GM23248 (cell line): ENCODE measurements around the gene TP53TG5. TPM values are rescaled to one million over a fixed set of nuclear protein-coding genes. Genes with fewer than 3 reads are reported as not detected.

Experiments
- DNase-seq: peaks from one replicate; pipeline ENCODE4 v3.0.0-alpha.2; 2015
- H2AFZ ChIP-seq: fragments of 200-600 bp; sonication (generic); 2 replicates; pipeline ENCODE4 v1.6.1; 2016; ENCODE audit warnings: antibody characterized with exemption
- H3F3A ChIP-seq: fragments of 200-600 bp; sonication (generic); 2 replicates; pipeline ENCODE4 v1.6.1; 2016; ENCODE audit warnings: mild to moderate bottlenecking, antibody characterized with exemption, mixed run types; ENCODE audit not compliant: insufficient read depth
- H3K27ac ChIP-seq: fragments of 200-600 bp; sonication (generic); 2 replicates; pipeline ENCODE4 v1.5.1; 2016; ENCODE audit warnings: mild to moderate bottlenecking
- H3K27me3 ChIP-seq: fragments of 200-600 bp; sonication (generic); replicated peaks from 2 replicates; pipeline ENCODE4 v1.6.1; 2016; ENCODE audit warnings: mild to moderate bottlenecking; ENCODE audit not compliant: insufficient read depth
- H3K36me3 ChIP-seq: fragments of 200-600 bp; sonication (generic); 2 replicates; pipeline ENCODE4 v1.6.1; 2016; ENCODE audit warnings: low read depth, mild to moderate bottlenecking
- H3K4me1 ChIP-seq: fragments of 200-600 bp; sonication (generic); 2 replicates; pipeline ENCODE4 v1.6.1; 2016; ENCODE audit warnings: mild to moderate bottlenecking; ENCODE audit not compliant: insufficient read depth
- H3K4me2 ChIP-seq: fragments of 200-600 bp; sonication (generic); one replicate; pipeline ENCODE4 v1.6.1; 2016; ENCODE audit warnings: mild to moderate bottlenecking; ENCODE audit not compliant: unreplicated experiment
- H3K4me3 ChIP-seq: fragments of 200-600 bp; sonication (generic); 2 replicates; pipeline ENCODE4 v1.5.1; 2016; ENCODE audit warnings: mild to moderate bottlenecking
- H3K79me2 ChIP-seq: fragments of 200-600 bp; sonication (generic); 2 replicates; pipeline ENCODE4 v1.6.1; 2016; ENCODE audit warnings: mild to moderate bottlenecking; ENCODE audit not compliant: insufficient read depth
- H3K9ac ChIP-seq: fragments of 200-600 bp; sonication (generic); 2 replicates; pipeline ENCODE4 v1.6.1; 2016; ENCODE audit warnings: mild to moderate bottlenecking
- H3K9me2 ChIP-seq: fragments of 200-600 bp; sonication (generic); 2 replicates; pipeline ENCODE4 v1.6.1; 2016; ENCODE audit warnings: mixed run types, mild to moderate bottlenecking, moderate library complexity; ENCODE audit not compliant: insufficient read depth
- H3K9me3 ChIP-seq: fragments of 200-600 bp; sonication (generic); one replicate; pipeline ENCODE4 v1.6.1; 2017; ENCODE audit warnings: low read depth
- H4K20me1 ChIP-seq: fragments of 200-600 bp; sonication (generic); 2 replicates; pipeline ENCODE4 v1.6.0; 2016; ENCODE audit not compliant: insufficient read depth
- EZH2 ChIP-seq: fragments of 200-600 bp; sonication (generic); IDR thresholded peaks from 2 replicates; pipeline ENCODE4 v1.6.1; 2018; ENCODE audit warnings: antibody characterized with exemption, mild to moderate bottlenecking; ENCODE audit not compliant: insufficient read depth, poor library complexity, severe bottlenecking
- EZH2phosphoT487 ChIP-seq: fragments of 200-600 bp; sonication (generic); IDR thresholded peaks from 2 replicates; pipeline ENCODE4 v1.6.1; 2018; ENCODE audit warnings: antibody characterized with exemption, moderate library complexity, mild to moderate bottlenecking, low read depth; ENCODE audit not compliant: insufficient read depth
- WGBS, 2 experiments: methylation state at CpG; one replicate each; pipeline ENCODE4 v1.1.6; 2015 to 2017; ENCODE audit warnings: low lambda C conversion rate in 2 of 2, low coverage in 1 of 2; ENCODE audit errors: missing lambda C conversion rate in 2 of 2; 5-methylcytosine and 5-hydroxymethylcytosine counted together
- in situ Hi-C: fragments of 300-500 bp; cut with MboI; formaldehyde crosslinking; loops from 2 replicates; pipeline ENCODE4 v1.15.0; 2020
- polyA plus RNA-seq: library from polyadenylated mRNA; unstranded; fragments of >200 nt; fragmentation: Nextera tagmentation; extraction: Ambion mirVana; gene quantifications from 2 replicates; pipeline ENCODE4 v1.2.1, GENCODE V29; 2016
- total RNA-seq: library from RNA; depleted of rRNA; stranded (reverse); fragments of >200 nt; shearing (Covaris generic); gene quantifications from 2 replicates; pipeline ENCODE4 v1.2.3, GENCODE V29; 2014

TP53TG5 gene
- total and polyA plus RNA-seq, 2 experiments from 2014 or later = 0.55 TPM; not detected in 1

DNA sequence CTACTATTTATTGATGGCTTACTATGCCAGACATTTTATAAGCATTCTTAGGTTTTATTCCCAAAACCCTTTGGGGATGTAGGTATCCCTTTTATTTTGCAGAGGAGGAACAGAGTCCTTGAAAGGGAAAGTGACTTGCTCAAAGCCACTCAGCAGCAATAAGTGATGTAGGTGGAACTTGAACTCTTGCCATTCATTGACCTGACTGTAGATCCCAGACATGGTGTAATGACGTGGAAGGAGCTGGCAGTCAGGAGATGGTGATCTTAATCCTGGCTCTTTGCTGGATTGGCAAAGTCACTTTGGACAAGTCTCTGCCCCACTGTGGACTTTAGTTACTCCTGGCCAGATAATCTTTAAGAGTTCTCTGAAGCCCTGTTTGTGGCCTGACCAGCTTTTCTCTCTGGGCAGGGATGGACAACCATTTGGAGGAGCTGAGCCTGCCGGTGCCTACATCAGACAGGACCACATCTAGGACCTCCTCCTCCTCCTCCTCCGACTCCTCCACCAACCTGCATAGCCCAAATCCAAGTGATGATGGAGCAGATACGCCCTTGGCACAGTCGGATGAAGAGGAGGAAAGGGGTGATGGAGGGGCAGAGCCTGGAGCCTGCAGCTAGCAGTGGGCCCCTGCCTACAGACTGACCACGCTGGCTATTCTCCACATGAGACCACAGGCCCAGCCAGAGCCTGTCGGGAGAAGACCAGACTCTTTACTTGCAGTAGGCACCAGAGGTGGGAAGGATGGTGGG lies 31.6 kb upstream of the TP53TG5 start:
- no peaks in the 10 kb centered on the region for H3F3A ChIP-seq
- H3K9me3 ChIP-seq = no peaks in the 10 kb centered on the region
- no peaks in the 10 kb centered on the region for H3K36me3 ChIP-seq
- DNase-seq = no peak
- no peak overlapping the region for H3K27ac ChIP-seq
- H3K27me3 ChIP-seq = no peaks in the 10 kb centered on the region
- H3K79me2 ChIP-seq = no peaks in the 10 kb centered on the region
- WGBS, 2 experiments = 92 to 97% methylated on average over 7 of the region's 7 CpGs
- H4K20me1 ChIP-seq = no peaks in the 10 kb centered on the region
- no peak overlapping the region for H3K4me3 ChIP-seq
- no peaks in the 10 kb centered on the region for H3K9me2 ChIP-seq
- no peak overlapping the region for H3K9ac ChIP-seq
- H3K4me2 ChIP-seq = no peak overlapping the region
- TF ChIP-seq EZH2 (no peak), EZH2phosphoT487 (no peak)
- H3K4me1 ChIP-seq = 0 out of 2 replicates have a peak, but pooled peaks cover 7% of the 10 kb centered on the region
- in situ Hi-C loops = no loop called here
- no peak overlapping the region for H2AFZ ChIP-seq

DNA sequence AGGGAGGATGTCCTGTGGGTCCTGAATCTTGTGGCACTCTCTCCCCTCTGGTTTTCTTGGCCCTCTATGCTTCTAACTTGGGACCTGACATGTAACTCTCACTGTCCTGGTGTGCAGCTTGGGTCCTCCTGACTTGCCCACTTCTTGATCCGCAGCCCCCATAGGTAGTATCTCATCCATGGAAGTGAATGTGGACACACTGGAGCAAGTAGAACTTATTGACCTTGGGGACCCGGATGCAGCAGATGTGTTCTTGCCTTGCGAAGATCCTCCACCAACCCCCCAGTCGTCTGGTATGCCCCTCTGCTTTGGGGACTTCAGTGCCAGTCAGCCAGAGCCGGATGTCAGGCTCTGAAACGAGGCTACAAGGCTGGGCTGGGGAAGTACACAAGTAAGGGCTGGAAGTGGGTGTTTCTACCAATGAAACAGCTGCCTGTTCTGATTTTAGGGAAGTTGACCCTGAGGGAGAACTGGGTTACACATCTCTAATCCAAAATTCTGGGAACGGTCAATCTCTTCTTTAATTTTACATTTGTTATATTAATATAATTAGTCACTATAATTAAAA lies 30.6 kb upstream of the TP53TG5 start:
- no peaks in the 10 kb centered on the region for H3K9me2 ChIP-seq
- H3K27ac ChIP-seq = no peak overlapping the region
- no peak for DNase-seq
- no peaks in the 10 kb centered on the region for H3K27me3 ChIP-seq
- no peaks in the 10 kb centered on the region for H3K79me2 ChIP-seq
- in situ Hi-C loops = no loop called here
- no peaks in the 10 kb centered on the region for H3F3A ChIP-seq
- no peak overlapping the region for H3K9ac ChIP-seq
- no peak overlapping the region for H2AFZ ChIP-seq
- TF ChIP-seq EZH2phosphoT487 (no peak), EZH2 (no peak)
- 0 out of 2 replicates have a peak, but pooled peaks cover 7% of the 10 kb centered on the region for H3K4me1 ChIP-seq
- H4K20me1 ChIP-seq = no peaks in the 10 kb centered on the region
- 85 to 89% methylated on average over 7 of the region's 7 CpGs for WGBS, 2 experiments
- H3K4me2 ChIP-seq = no peak overlapping the region
- H3K9me3 ChIP-seq = no peaks in the 10 kb centered on the region
- no peak overlapping the region for H3K4me3 ChIP-seq
- no peaks in the 10 kb centered on the region for H3K36me3 ChIP-seq

DNA sequence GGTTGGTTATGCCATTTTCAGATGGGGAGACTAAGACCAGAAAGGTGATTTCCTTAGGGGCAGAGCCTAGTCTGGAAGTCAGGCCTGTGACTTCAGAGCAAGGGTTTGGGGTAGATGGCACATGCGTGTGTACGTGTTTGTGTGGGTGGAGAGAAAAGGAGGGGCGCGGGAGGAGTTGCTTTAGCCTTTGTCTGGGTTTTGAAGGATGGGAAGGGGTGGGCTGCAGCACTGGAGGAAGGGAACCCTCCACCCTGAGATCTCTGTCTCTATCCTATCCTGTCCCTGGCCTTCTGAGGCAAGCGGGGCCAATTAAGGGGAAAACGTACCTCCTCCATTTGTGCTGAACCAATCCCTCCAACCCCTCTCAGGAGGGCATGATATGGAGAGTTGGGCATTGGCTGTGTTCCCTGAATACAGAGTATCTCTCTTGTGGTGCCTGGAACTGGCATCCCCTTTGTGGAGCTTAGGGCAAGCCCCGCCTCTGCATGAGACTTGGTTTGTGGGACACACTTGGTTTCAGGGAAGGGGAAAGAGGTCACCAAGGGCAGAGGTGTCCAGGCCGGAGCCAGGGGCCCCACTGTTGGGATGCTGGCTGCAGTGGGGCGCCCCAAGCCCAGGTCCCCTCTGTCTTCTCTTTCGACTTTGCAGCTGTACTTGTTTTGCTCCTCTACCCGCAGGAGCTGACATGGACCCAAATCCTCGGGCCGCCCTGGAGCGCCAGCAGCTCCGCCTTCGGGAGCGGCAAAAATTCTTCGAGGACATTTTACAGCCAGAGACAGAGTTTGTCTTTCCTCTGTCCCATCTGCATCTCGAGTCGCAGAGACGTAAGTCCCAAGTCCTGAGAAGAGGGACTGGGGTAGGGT lies 29.9 kb upstream of the TP53TG5 start, which contains the start of gene DBNDD2:
DBNDD2 (plus strand) TSS at position 507 of the 863 bp plus-strand sequence; CDS start at position 686, 179 bp downstream.
- peaks cover 3% of the 10 kb centered on the region; the same call in 1 of the 2 replicates for H3F3A ChIP-seq
- H3K9ac ChIP-seq = peak within 1 kb of the TSS; percentile 88
- no peaks in the 10 kb centered on the region for H3K79me2 ChIP-seq
- 0 out of 2 replicates have a peak, but pooled peaks cover 7% of the 10 kb centered on the region for H3K4me1 ChIP-seq
- H3K4me3 ChIP-seq = peak within 1 kb of the TSS; percentile 76
- 87 to 88% methylated on average over 21 of the region's 21 CpGs for WGBS, 2 experiments
- TF ChIP-seq EZH2 = no peak
- no peak for TF ChIP-seq EZH2phosphoT487
- peak within 1 kb of the TSS; percentile 71 for H2AFZ ChIP-seq
- in situ Hi-C loops = no loop called here
- H3K36me3 ChIP-seq = no peaks in the 10 kb centered on the region
- no peaks in the 10 kb centered on the region for H3K9me2 ChIP-seq
- peak within 1 kb of the TSS; percentile 80 for H3K4me2 ChIP-seq
- H3K9me3 ChIP-seq = no peaks in the 10 kb centered on the region
- no peaks in the 10 kb centered on the region for H4K20me1 ChIP-seq
- H3K27ac ChIP-seq = peak within 1 kb of the TSS; percentile 55
- DNase-seq = no peak
- H3K27me3 ChIP-seq = no peaks in the 10 kb centered on the region
